Activated CD4-positive, alpha-beta T cell treated with anti-CD3 and anti-CD28 coated beads, Interleukin-2, amount 50 U/mL, for 48 hours (primary cell): Measurements from ENCODE around the gene PPP2R2D.

Experiments used
- DNase-seq, 2 experiments: peaks; one replicate each; pipeline ENCODE4 v3.0.0-alpha.2; 2020

Gene PPP2R2D

GRCh38 chr10:131900350-131901152 is at the start of gene PPP2R2D:
Gene PPP2R2D (plus strand): TSS chr10:131901008. CDS start chr10:131901149, 141 bp downstream.
- DNase-seq: peak; percentile 94 to 95

GRCh38 chr10:131851346-131851745 is 49.5 kb upstream of the PPP2R2D start:
- DNase-seq: no peak

- DNase-seq: no peak
These were observed 48.5 kb upstream of the PPP2R2D start for GRCh38 chr10:131852176-131852822.

- DNase-seq: no peak
These were observed 47.8 kb upstream of the PPP2R2D start for GRCh38 chr10:131852823-131853609.

- DNase-seq: no peak
These were observed 47.2 kb upstream of the PPP2R2D start for GRCh38 chr10:131853610-131853964.

GRCh38 chr10:131854579-131855335 is 46.1 kb upstream of the PPP2R2D start:
- no peak for DNase-seq

GRCh38 chr10:131855461-131856401 is 45.1 kb upstream of the PPP2R2D start:
- DNase-seq: no peak

- no peak for DNase-seq
These were observed 44.2 kb upstream of the PPP2R2D start for GRCh38 chr10:131856441-131857094.

GRCh38 chr10:131857156-131858117 is 43.4 kb upstream of the PPP2R2D start:
- no peak for DNase-seq

- DNase-seq: no peak
These were observed 42.7 kb upstream of the PPP2R2D start for GRCh38 chr10:131858118-131858515.

- DNase-seq: no peak
These were observed 42.0 kb upstream of the PPP2R2D start for GRCh38 chr10:131858583-131859340.

- no peak for DNase-seq
These were observed 41.3 kb upstream of the PPP2R2D start for GRCh38 chr10:131859341-131860020.

GRCh38 chr10:131860311-131860710 is 40.5 kb upstream of the PPP2R2D start:
- DNase-seq: no peak

- DNase-seq: no peak
These were observed 39.9 kb upstream of the PPP2R2D start for GRCh38 chr10:131860806-131861440.

- no peak for DNase-seq
These were observed 38.3 kb upstream of the PPP2R2D start for GRCh38 chr10:131862548-131862947.

GRCh38 chr10:131865223-131865917 is 35.4 kb upstream of the PPP2R2D start:
- DNase-seq: no peak

GRCh38 chr10:131866673-131867072 is 34.1 kb upstream of the PPP2R2D start:
- DNase-seq: no peak
